ENCODE results near the gene WDR33. TPM values are rescaled to one million over a fixed set of nuclear protein-coding genes. Genes with fewer than 3 reads are reported as not detected.

Gene WDR33
- total and polyA plus RNA-seq, 2 donors (not counting 3 experiments of a cell fraction or from before 2014, with no cell fraction given) = 16.4 to 52.5 TPM

- Histone ChIP-seq H3K9me1 (replicated peaks; ENCODE audit: control insufficient read depth, extremely low read depth, insufficient read depth, low read length) (no peaks in the 10 kb centered on the region), H3K36me3 (ENCODE audit: control insufficient read depth in 2 of 2, extremely low read depth in 1 of 2, insufficient read depth in 2 of 2, low read length in 2 of 2) (no peaks in the 10 kb centered on the region), H3K27ac (ENCODE audit: insufficient read depth, low read depth, low read length) (no peak overlapping the region), H3K4me2 (ENCODE audit: insufficient read depth, low read length) (no peak overlapping the region), H3K4me3 (replicated peaks in 1 of 3; ENCODE audit: insufficient read depth in 1 of 3, low read depth in 1 of 3, low read length in 3 of 3) (no peak overlapping the region), H3K79me2 (ENCODE audit: control insufficient read depth, insufficient read depth, low read length) (no peaks in the 10 kb centered on the region), H3K9ac (replicated peaks; ENCODE audit: extremely low read depth, insufficient read depth, low read length) (no peak overlapping the region), H3K27me3 (ENCODE audit: control insufficient read depth in 2 of 2, insufficient read depth in 2 of 2, low read length in 2 of 2) (no peaks in the 10 kb centered on the region), H2AFZ (ENCODE audit: low read depth, low read length) (peak overlapping the region; percentile 74), H3K4me1 (ENCODE audit: control insufficient read depth, extremely low read depth, insufficient read depth, low read length) (peaks cover 18% of the 10 kb centered on the region), H4K20me1 (replicated peaks; ENCODE audit: control insufficient read depth, extremely low read depth, insufficient read depth, low read length) (no peaks in the 10 kb centered on the region), H3K9me3 (replicated peaks; ENCODE audit: control insufficient read depth, insufficient read depth, low read length) (no peaks in the 10 kb centered on the region)
- TF ChIP-seq POLR2A (IDR thresholded peaks at IDR 0.05; ENCODE audit: low read depth, low read length) = no peak
- no peak for TF ChIP-seq JUN (IDR thresholded peaks at IDR 0.05; ENCODE audit: borderline replicate concordance, insufficient read depth, insufficient read length, low read depth)
- no peak for TF ChIP-seq FOS (IDR thresholded peaks at IDR 0.05; ENCODE audit: borderline replicate concordance, insufficient read depth, low read length)
- no peak for TF ChIP-seq MYC (IDR thresholded peaks at IDR 0.05; ENCODE audit: low read depth, low read length)
- TF ChIP-seq EZH2 (IDR thresholded peaks at IDR 0.05; ENCODE audit: borderline replicate concordance, low read depth, low read length, severe bottlenecking) = no peak
- TF ChIP-seq POLR2AphosphoS5 (IDR thresholded peaks at IDR 0.05; ENCODE audit: insufficient read depth, low read depth, low read length) = no peak
- no peak for TF ChIP-seq GATA2 (IDR thresholded peaks at IDR 0.05; ENCODE audit: insufficient read depth, insufficient read length, low read depth, low read length)
- TF ChIP-seq CTCF (IDR thresholded peaks at IDR 0.05; ENCODE audit: extremely low read depth in 1 of 2, insufficient read depth in 1 of 2, low read depth in 1 of 2, low read length in 2 of 2) = no peak
- TF ChIP-seq MAX (IDR thresholded peaks at IDR 0.05; ENCODE audit: insufficient read depth, insufficient read length) = no peak
- ChIA-PET POLR2A (no interaction called here), CTCF (interaction anchor here (1.2 to 5.7 kb wide), 4 partner anchors 8 to 80 kb away, joined by 3 to 151 read pairs (median 35); no protein-coding TSS in a partner anchor)
- BruUV-seq (replicated peaks) = no TSS peak
- DNase-seq (ENCODE audit: low read depth, low spot score) (no peak), FAIRE-seq (no peak)
- intact Hi-C loops (cut with micrococcal nuclease) = loop anchor here (1.0 kb wide), 1 partner anchor 8 kb away; no protein-coding TSS in a partner anchor
- dilution Hi-C loops (cut with MboI; ENCODE audit: extremely low pct_ligation_motif_present, low sequenced_read_pairs) = no loop called here
Measured at GRCh38 chr2:127672341-127673224, 138.4 kb downstream of the WDR33 start.

All from endothelial cell of umbilical vein (primary cell).